Stimulated activated CD8-positive, alpha-beta memory T cell treated with anti-CD3 and anti-CD28 coated beads, Interleukin-7, amount 100 ng/mL, for 48 hours (primary cell): ENCODE data around the gene RBPJ.

Experiments used
- DNase-seq, 2 donors: peaks; one replicate each; pipeline ENCODE4 v3.0.0-alpha.2; 2020; ENCODE audit warnings: low read depth in 1 of 2; ENCODE audit errors: extremely low read depth in 1 of 2

RBPJ gene

GRCh38 chr4:26482508-26483462 is 162.0 kb downstream of the RBPJ start:
- DNase-seq: no peak

- DNase-seq: no peak
Measured at GRCh38 chr4:26484032-26484515, 163.3 kb downstream of the RBPJ start.

- no peak for DNase-seq
Measured at GRCh38 chr4:26484516-26484915, 163.7 kb downstream of the RBPJ start.
